Retina (tissue), 1 donor: ENCODE data around the gene SLC25A13.

ENCODE experiments used
- DNase-seq: peaks from one replicate; pipeline ENCODE4 v3.0.0-alpha.2; 2016

SLC25A13 gene

DNA sequence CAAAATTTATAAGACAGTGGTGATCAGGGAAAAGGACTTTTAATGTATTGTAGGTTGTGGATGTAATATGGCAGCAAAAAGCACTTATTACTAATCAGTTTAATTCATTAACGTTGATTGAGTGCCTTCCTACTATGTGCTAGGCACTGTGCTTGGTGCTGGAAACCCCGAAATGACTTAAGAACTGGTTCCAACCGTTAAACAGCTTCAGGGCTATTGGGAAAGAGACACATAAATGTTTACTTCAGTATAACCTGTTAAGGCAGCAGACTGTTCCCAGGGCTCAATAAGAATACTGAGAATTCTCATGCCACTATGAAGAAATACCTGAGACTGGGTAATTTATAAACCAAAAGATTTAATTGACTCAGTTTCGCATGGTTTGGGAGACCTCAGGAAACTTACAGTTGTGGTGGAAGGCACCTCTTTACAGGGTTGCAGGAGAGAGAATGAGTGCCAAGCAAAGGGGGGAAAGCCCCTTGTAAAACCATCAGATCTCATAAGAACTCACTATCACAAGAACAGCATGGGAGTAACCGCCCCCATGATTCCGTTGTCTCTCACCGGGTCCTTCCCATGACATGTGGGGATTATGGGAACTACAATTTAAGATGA lies 1.1 kb upstream of the SLC25A13 start:
- DNase-seq: no peak

DNA sequence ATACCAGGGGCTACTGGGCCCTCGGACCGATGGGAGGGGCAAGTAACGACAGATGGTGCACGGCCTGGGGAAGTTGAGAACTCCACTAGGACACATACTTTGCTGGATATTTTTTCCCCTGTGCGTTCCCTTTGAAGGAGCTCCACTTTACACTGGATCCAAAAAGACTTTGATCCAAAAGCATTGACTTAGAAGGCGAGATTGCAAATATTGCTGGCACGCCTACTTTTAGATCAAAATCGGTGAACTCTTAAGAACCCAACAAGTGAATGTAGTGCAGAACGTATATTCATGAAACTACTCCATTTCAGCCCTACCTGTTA lies 436 bp upstream of the SLC25A13 start:
- DNase-seq: no peak

DNA sequence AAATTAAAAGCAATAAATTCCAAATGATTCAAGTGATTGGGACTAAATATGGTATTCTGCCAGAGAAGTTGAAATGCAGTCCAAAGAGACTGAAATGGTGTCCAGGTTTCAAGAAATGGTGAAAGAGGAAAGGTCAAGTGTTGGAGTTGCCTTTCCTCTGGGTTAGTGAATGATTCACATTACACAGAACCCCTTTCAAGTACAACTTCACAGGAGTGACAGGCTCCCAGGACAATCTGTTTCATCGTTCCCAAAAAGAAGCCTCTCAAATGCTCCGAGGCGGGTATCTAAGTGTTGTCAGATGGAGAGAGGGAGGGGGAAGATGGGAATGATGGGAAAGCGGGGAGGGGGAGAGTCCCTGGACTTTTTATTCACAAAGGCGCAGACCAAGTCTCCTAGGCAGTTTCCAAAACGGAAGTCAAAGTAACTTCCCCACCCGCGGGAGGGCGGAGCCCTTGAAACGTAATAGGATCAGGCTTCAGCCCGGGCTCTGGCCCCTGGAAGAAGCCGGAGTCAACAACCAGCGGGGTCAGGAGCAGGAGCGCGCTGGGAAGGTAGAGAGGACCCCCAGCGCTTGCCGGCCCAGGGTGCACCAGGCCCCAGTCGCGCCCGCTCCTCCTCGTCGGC lies 754 bp downstream of the SLC25A13 start:
- DNase-seq: no peak

DNA sequence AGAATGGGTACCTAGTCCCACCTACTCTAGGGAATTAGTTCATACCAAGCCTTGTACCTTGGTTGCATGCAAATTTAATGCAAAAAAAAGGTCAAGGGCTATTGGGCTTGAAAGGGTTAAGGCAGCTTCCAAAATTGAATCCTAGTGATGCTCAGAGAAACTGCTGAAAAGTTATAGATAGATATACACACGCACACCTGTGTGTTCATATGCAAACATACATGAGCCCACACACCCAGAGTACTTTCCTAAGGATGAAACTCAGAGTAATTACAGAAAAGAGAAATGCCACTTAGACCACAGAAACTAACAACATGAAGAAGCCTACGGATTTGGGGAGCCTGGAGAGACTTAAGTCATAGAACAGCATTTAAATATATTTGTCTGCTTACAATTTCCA lies 1.5 kb downstream of the SLC25A13 start:
- no peak for DNase-seq

DNA sequence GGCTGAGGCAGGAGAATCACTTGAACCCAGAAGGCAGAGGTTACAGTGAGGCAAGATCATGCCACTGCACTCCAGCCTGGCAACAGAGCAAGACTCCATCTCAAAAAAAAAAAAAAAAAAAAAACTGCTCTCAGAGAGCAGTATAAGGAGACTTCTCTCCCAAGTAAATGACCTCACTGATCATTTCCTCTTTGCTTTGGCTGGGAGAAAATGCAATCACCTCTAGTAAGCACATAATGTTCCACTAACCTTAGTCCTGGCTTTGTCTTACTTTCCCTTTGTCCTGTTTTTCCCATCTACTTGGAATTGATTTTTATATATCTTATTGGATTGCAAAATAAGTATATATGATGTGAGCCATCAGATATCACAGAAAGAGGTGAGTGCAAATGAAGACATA lies 2.5 kb downstream of the SLC25A13 start:
- DNase-seq: no peak

DNA sequence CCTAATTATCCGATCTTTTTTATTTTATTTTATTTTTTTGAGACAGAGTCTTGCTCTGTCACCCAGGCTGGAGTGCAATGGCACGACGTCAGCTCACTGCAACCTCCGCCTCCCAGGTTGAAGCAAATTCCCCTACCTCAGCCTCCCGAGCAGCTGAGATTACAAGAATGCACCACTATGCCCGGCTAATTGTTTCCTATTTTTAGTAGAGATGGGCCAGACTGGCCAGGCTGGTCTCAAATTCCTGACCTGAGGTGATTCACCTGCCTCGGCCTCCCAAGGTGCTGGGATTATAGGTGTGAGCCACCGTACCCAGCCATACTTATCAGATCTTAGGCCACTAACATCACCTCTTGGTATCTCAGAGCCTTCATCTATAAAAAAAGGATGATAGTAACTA lies 4.9 kb downstream of the SLC25A13 start:
- no peak for DNase-seq

DNA sequence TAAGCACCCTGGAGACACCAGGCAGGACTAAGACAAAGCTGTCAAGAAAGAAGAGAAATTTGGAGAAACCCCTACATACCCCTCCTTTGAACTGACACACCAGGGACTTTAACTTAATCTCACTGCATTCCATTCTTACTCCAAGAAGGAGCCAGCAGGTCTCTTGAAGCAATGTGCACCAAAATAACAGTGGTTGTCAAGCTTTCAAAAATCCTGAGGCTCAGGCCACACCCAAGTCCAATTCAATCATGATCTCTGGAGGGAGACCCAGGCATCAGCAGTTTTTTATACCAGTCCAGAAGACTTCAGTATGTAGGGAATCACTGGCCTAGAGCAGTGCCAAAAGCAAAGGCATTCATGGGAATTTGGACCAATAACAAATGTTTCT lies 6.8 kb downstream of the SLC25A13 start:
- DNase-seq: no peak

DNA sequence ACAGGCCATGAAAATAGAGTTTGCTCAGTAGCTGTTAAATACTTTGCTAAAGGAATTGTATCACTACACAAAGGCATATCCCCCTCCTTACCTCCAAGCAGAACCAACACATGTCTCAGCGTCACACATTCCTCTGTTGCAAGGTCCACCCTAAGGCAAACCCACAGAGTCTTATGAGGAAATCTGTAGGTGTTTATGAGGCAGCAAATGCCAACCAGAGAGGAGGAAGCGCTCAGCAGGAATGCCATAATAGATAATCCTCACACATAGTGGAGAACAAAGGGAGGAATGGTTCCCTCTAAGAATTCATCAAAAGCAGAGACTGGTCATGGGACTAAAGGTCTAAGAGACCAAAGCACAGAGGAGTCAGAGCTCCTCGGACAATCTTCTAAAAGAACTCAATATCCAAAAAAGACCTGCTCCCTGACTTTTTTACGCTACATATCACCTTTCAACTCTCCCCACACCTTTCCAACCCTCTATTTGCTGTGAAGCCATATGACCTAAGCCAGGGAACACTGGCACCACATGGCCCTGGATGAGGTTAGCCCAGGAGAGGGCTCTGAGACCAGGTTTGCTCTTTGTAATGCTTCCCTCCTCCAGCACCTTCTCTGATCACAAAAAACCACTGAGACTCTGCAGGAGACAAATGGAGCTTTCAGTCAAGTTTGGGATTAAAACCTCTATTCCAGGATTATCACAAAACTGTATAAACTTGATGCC lies 7.3 kb downstream of the SLC25A13 start:
- no peak for DNase-seq

DNA sequence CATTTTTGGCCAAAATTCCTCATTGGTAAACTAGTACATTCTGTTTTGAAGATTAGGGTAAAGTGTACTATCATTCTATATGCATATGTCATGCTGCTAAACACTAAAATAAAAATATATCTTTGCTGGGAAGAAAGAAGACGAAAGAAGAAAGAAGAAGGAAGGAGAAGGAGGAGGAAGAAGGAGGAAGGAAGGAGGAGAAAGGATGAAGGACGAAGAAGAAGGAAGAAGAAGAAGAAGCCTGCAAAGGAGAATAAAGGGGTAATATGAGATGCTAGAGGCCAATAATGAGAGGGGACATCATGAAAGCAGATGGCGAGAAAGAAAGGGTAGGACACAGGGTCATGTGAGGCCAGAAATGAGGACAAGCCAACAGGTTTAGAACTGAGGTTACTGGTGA lies 8.0 kb downstream of the SLC25A13 start:
- DNase-seq: no peak

DNA sequence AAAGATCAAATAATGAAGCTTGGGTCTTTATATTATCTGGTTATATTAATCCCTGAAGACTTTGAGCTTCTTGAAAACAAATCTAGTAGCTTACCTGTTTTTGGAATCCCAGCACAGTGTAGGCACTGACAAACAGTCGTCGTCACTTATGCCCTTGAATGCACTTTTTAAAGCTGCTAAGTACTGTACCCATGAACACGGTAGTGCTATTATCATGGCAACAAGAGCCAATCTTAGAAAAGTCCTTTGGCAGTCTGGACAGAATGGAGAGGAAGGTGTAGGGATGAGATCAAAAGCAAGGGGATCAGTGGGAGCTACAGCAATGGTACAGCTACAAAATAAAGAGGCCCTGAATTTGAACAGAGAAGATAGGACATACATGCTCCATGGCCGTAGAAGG lies 9.4 kb downstream of the SLC25A13 start:
- no peak for DNase-seq

DNA sequence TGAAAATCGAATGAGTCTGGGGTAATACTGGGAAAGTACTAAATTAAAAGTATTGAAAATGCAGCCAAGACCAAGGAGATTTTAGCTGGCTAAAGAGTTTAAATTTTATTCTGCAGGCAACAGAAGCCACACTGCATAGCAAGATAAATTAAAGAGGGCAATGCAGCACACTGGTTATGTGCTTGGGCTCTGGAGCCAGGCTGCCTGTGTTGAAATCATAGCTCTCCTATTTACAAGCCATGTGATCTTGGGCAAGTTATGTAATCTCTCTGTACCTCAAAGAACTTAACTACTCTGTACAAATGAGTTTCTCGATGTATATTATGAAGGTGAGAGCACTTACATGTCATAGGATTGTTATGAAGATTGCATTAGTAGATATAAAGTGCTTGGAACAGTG lies 9.9 kb downstream of the SLC25A13 start:
- no peak for DNase-seq

DNA sequence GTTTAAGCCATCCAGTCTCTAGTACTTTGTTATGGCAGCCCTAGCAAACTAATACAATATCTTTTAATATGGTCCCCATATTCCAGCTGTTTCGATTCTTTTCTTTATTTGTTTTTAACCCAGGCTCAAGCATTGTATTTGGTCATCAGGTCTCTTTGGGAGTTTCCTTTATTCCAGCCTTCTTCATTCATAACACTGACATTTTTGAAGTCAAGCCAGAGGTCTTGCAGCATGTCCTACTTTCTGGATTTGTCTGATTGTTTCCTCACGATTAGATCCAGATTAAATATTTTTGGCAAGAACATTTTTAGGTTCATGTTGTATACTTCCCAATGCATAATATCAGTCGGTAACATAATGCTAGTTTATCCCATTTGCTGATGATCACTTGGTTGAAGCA lies 11.8 kb downstream of the SLC25A13 start:
- no peak for DNase-seq

DNA sequence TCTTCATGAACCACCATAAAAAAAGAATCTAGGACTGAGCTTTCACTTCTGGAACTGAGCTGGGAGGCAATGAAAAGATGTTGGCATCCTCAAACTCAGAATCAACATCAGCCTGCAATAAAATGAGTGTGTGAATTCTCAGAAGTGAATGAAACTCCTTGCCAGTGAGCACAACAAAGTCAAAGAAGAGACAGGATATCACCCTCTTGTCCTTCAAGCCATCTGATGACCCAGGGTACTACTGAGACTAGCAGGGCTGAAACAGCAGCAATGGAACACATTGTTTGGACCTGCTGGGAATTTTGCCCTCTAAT lies 13.0 kb downstream of the SLC25A13 start:
- no peak for DNase-seq

DNA sequence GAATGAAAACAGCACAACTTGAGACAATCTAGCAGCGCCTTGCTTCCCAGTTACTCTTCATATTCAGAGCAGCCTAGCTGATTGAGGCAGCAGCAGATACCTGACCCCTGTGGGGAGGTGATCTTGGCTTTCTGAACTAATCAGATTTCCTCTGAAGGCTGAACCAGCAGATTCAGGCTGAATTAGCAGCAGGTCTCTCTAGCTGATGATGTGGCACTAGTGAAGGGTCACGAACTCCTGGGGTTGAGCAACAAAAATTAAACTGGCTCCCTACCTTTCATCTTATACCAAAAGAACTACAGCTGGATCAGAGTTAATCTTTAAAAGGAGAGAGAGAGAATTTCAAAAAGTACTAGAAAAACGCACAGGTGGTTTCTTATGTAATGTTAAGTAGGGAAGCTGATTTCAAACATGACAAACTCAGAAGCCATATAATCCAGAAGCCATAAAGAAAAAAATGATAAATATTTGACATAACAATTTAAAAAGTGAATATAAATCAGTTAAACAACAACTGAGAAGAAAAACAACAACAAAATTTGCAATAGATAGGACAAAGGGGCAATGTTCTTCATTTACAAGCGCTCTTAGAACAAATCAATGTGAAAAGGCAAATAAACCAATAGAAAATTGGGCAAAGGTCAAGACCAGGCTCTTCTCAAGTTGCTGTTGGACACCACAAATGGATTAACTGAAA lies 13.5 kb downstream of the SLC25A13 start:
- no peak for DNase-seq

DNA sequence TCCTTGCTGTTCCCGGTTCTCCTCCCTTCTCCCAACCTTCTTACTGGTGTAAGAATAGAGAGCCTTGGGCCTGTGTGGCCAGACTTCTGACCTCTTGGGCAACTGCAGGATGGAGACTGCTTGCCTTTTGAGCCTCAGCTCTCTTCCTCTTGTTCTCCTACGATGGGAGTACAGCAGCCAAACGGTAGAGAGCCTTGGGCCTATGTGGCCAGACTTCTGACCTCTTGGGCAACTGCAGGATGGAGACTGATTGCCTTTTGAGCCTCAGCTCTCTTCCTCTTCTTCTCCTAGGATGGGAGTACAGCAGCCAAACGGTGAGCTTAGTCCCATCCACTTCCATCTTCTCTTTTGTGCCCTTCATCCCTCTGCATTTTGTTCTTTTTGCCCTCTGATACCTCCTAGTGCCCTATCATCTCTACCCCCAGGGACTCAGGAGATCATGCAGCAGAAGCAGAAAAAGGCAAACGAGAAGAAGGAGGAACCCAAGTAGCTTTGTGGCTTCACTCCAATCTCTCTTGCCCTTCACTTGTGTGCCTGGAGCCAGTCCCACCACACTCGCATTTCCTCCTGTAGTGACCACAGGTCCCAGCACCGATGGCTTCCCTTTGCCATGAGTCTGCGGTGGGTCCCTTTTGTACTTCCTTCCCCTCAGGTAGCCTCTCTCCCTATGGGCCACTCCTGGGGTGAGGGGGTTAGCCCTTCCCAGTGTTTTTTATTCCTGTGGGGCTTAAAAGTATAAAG lies 15.3 kb downstream of the SLC25A13 start:
- DNase-seq: no peak

DNA sequence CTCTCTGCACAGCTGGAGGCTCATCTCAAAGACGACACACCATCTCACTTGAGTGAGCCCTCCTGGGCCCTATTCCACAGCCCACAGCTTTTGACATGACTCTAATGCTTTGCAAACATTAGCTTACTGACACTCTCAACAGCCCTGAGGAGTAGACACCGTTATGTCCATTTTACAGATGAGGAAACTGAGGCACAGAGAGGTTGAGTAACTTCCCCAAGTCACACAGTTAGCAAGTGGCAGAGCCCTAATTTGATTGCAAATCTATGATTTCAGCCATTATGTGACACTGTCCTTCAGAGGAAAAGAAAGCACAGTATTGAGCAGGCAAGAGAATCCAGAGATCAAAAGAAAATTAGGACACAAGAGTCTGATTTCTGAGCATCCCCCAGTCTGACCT lies 16.0 kb downstream of the SLC25A13 start:
- no peak for DNase-seq

DNA sequence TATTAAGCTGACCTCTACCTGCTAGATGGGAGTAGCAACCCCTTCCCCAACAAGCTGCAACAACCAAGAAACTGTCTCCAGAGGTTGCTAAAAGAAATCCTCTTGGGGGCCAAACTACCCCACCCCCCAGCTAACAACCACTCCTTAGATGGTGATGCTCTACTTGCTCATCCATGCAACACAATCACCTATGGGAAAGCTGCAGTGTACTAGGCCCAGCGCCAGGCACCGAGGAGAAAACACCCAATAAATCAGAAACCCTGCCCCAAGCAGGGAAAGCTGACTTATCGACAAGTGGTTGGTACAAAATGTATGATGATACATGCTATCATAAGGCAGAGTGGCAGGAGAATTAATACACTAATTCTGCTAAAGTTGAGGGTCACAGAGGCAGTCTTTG lies 17.3 kb downstream of the SLC25A13 start:
- no peak for DNase-seq

DNA sequence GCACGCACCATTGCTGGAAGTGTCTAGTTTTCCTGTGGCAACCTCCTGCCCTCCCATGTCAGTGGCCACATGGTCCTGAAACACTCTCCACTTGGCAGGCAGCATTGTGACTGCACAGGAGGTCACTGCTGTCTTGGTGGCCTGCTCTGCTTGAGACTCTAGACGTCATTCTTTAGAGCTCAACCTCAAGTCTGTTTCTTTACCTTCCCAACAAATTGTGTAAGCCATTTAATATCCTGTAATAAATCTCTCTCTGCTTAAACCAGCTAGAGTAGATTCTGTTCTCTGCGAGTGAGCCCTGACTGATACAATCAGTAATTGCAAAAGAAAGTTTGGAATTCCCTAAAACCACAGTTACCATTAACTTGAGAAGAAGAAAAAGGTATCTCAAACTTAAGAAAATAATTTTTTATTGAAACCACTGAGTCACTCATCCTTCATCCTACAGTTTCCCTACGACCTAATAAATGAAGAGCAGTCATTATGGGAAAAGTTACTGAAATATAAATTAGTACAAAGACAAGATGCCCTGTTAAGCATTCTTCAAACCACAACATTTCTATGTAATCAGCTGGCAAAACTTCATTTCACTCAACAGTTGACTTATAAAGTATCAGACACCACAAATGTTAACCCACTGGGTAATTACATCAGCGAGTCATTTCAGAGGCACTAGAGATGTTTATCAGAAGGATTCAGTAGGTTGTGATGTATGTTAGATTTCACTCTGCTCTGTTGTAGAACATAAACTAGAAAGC lies 18.0 kb downstream of the SLC25A13 start:
- no peak for DNase-seq

DNA sequence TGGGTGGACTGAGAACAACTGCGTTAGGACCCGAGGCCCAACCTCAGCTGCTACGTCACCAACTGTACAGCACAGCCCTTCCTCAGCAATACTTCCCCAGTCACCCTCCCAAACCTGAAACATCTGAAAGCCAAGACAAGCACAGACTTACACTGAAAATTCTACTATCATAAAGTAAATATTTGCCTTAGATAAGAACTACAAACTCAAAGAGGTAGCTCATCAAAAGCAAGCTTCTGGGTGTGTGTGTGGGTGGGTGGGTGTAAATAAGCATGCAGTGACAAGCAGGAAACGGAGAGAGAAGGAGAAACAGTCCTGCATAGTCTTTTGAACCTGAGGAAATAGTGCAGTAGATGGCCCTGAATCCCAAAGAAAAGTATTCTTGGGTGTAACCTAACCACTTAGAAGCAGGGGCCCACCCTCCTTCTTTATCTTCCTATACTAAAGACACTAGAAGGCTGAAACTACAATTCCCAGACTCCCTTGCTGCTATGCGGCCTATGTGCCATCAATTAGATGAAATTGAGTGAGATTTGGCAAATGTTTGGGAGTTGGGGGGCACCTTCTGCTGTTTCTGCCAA lies 18.7 kb downstream of the SLC25A13 start:
- DNase-seq: no peak

DNA sequence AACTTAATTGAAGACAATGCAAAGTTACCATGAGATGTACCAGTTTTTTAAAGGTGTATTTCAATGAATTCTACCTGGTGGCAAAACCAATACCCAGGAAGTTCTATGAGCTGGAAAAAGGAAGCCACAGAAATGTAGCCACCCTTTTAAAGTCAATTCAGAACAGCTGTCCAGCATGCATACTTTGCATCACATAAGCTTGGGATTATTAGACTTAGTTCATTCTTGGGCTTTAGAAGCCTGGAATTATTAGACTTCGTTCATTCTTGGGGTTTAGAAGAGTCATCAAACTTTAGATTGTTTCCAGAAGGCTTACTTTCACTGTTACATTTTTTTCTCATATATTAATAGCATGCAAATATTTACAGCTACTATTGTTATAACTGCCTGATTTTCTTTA lies 20.9 kb downstream of the SLC25A13 start:
- no peak for DNase-seq

DNA sequence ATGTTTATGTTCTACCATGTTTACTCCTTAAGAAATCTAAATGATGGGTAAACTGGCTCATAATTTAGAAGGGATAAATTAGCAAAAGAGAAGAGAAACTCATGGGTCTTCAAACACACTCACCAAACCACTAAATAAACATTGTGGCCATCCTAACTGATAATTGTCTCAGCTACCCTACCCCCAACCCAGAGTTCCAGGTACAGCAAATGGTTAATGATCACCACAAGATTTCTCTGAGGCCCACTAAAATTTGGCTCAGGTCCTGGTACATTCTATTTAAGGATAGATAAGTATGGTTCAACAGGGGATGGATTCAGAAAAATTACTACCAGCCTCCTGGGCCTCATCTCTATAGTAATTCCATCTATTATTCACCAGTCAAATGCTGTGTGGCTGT lies 21.4 kb downstream of the SLC25A13 start:
- no peak for DNase-seq

DNA sequence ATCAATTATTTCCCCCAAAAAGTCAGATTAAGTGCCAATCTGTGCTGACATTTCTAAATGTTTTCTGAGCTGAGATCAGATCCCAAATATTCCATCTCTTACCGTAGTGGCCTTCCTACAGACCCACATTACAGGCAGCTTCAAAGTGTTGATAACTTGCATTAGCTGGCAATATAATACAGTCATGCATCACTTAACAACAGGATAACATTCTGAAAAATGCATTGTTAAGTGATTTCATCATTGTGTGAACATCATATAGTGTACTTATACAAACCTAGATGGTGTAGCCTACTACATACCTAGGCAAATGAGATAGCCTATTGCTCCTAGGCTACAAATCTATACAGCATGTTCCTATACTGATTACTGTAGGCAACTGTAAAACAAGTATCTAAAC lies 22.4 kb downstream of the SLC25A13 start:
- DNase-seq: no peak

DNA sequence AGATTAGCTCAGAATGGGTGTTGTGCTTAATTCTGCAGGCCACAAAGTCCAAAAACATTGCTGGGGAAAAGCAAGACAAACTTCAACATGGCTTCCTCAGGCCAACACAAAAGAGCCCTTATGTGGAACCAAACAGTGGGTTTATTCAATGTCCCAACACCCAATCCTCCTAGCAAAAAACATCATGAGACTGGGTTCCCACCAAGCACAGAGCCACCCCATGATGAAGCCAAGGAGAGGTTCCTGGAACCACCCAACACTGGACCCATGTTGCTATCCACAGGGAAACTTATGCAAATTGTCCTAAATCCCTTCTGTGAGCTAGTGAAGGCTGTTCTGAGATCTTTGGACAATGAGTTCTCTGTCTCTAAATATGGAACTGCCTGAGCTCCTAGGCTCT lies 24.0 kb downstream of the SLC25A13 start:
- no peak for DNase-seq
